ENCODE measurements around the gene SLC8A3. TPM values are rescaled to one million over a fixed set of nuclear protein-coding genes. Genes with fewer than 3 reads are reported as not detected.

The SLC8A3 gene
- polyA plus RNA-seq, 2 of the 4 experiments (the other 2 are of a cell fraction) = not detected

DNA sequence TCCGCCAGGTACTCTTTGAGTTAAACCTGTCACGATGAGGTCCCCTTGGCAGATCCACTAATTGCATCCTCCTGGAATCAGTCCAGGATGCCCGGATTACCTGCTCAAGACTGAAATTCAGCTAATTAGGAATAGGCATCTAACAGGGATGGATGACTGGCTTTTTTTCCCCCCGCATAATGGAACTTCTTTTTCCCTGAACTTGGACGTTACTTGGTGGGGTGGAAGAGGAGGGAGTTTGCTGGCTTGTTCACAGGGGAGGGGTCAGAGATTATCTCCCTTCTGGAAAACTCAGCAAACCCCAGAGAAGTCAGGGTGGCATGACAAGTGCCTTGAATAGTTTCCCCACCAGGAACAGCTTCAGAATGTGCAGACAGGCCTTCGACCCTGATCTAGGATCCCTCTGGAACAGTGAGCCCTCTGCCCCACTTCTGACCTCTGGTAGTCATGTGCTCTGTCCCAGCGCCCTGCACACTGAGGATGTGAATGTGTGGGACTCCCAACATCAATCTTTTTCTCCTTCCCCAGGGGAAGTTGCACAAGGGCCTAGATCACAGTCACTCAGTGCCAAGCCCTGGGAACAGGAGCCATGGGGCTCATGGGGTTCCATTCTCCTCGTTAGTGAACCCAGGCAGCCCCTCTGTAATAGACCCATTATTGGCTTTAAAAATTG, 167.1 kb downstream of the SLC8A3 start:
- no peak overlapping the region for H3K4me2 ChIP-seq
- FAIRE-seq = no peak
- DNase-seq (ENCODE audit: low read depth in 1 of 2, low spot score in 1 of 2) = no peak
- H3K4me1 ChIP-seq = no peaks in the 10 kb centered on the region
- TF ChIP-seq CBX2 (IDR thresholded peaks at IDR 0.05; ENCODE audit: borderline replicate concordance, low read depth) = no peak
- TF ChIP-seq NFE2L2 (conservative IDR thresholded peaks at IDR 0.05; ENCODE audit: low read length) = peak; percentile 53
- POLR2A ChIA-PET = no interaction called here
- no peaks in the 10 kb centered on the region for H3K9me3 ChIP-seq
- CTCF ChIA-PET = interaction anchor here (1.2 to 4.9 kb wide), 4 partner anchors 10 to 204 kb away, joined by 4 to 36 read pairs (median 6); partner anchors contain the start of gene SMOC1
- no peak for ATAC-seq
- H3K4me3 ChIP-seq = no peak overlapping the region
- 67% methylated on average over 8 of the region's 8 CpGs for WGBS (ENCODE audit: missing lambda C conversion rate)
- H3K27ac ChIP-seq = peak overlapping the region; percentile 14 to 21; a peak in 1 of 6 replicates

DNA sequence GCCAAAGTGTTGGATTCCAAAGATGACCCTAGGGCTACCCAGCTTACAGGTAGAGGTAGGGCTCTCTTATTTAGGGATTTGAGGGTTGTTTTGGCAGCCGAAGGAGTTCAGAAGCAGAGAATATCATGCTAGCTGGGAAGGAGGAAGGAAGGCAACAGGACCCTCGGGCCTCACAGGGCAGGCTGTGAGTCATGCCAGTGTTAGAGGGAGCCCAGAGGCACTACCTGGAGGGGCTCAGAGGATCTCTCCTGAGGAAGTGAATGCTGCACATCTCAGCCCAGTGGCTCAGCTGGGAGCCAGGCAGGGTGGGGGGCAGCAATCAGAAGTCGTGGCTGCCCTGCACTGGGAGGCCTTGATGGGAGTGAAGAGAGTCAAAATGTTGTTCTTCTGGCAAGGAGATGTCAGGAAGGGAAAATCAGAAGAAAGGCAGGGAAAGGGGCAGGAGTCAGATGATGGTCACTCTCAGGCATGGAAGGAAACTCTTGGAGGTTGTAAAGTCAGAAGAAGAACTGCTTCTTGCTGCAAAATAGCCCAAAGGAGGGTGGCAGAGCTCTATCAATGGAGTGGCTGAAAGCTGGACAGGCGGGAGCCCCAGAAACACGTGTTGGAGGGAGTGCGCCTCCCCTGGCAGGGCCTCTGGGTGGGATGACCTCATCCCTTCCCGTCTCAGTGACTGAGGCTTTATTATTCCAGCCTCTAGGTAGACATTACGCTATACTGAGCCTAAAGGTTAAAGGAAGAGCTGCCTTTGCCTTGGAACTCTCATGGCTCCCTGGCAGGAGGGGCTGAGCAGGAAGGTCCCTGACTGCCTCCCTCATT, 168.2 kb downstream of the SLC8A3 start:
- H3K4me3 ChIP-seq = no peak overlapping the region
- POLR2A ChIA-PET = interaction anchor here (0.6 kb wide), 1 partner anchor 983 kb away, joined by 5 read pairs; no protein-coding TSS in a partner anchor
- no peak for TF ChIP-seq CBX2 (IDR thresholded peaks at IDR 0.05; ENCODE audit: borderline replicate concordance, low read depth)
- TF ChIP-seq, protein P1, sequence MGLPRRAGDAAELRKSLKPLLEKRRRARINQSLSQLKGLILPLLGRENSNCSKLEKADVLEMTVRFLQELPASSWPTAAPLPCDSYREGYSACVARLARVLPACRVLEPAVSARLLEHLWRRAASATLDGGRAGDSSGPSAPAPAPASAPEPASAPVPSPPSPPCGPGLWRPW (IDR thresholded peaks at IDR 0.05) = no peak
- no peak for TF ChIP-seq FOSL2 (IDR thresholded peaks at IDR 0.05)
- no peak for TF ChIP-seq FOSL2 (CRISPR knock-in tag; IDR thresholded peaks at IDR 0.05)
- TF ChIP-seq, protein P2, sequence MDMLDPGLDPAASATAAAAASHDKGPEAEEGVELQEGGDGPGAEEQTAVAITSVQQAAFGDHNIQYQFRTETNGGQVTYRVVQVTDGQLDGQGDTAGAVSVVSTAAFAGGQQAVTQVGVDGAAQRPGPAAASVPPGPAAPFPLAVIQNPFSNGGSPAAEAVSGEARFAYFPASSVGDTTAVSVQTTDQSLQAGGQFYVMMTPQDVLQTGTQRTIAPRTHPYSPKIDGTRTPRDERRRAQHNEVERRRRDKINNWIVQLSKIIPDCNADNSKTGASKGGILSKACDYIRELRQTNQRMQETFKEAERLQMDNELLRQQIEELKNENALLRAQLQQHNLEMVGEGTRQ (IDR thresholded peaks at IDR 0.05) = no peak
- TF ChIP-seq RARB (CRISPR knock-in tag; IDR thresholded peaks at IDR 0.05) = no peak
- no peak for TF ChIP-seq JUN (IDR thresholded peaks at IDR 0.05)
- TF ChIP-seq KDM5A (IDR thresholded peaks at IDR 0.05) = no peak
- TF ChIP-seq RCOR1 (IDR thresholded peaks at IDR 0.05; ENCODE audit: low read depth, low read length) = no peak
- TF ChIP-seq HOXB13 (CRISPR knock-in tag; IDR thresholded peaks at IDR 0.05; ENCODE audit: low read depth) = no peak
- no peak for TF ChIP-seq POLR2AphosphoS2 (conservative IDR thresholded peaks at IDR 0.05; ENCODE audit: low read length)
- TF ChIP-seq HOXB5 (CRISPR knock-in tag; IDR thresholded peaks at IDR 0.05) = no peak
- TF ChIP-seq SREBF2 (IDR thresholded peaks at IDR 0.05) = no peak
- H3K9me3 ChIP-seq = no peaks in the 10 kb centered on the region
- ATAC-seq (peak in 1 of 2 experiments; percentile 32; a peak in 1 of 6 replicates), DNase-seq (ENCODE audit: low read depth in 1 of 2, low spot score in 1 of 2) (no peak), FAIRE-seq (no peak)
- peak overlapping the region; percentile 11 to 50; a peak in 3 of 6 replicates for H3K27ac ChIP-seq
- H3K4me2 ChIP-seq = no peak overlapping the region
- CTCF ChIA-PET = interaction anchor here (0.9 to 4.9 kb wide), 7 partner anchors 8 to 203 kb away, joined by 3 to 36 read pairs (median 5); partner anchors contain the start of gene SMOC1
- H3K4me1 ChIP-seq = no peaks in the 10 kb centered on the region
- 52% methylated on average over 8 of the region's 8 CpGs for WGBS (ENCODE audit: missing lambda C conversion rate)

DNA sequence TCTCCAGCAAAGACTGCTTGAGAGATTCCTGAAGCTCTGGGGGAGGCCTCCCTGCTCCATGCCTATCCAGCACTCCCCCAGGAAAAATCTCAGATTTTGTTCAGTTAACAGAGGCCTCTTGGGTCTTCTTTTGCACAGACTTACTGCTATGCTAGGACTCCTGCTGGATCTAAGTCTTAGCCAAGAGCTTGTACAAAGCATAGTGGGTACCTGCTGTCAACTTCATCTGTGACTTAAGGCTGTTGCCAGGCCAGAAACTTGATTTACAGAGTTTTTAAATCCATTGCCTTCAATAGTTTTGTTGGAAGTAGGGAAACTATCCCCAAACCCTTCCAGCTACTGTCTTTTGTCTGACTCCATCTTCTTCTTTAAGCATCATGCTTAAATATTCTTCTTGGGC, 169.1 kb downstream of the SLC8A3 start:
- ATAC-seq = no peak
- ChIA-PET CTCF (interaction anchor here (0.6 to 2.0 kb wide), 5 partner anchors 8 to 272 kb away, joined by 3 to 15 read pairs (median 5); no protein-coding TSS in a partner anchor), POLR2A (no interaction called here)
- no peaks in the 10 kb centered on the region for H3K4me1 ChIP-seq
- H3K9me3 ChIP-seq = no peaks in the 10 kb centered on the region
- H3K27ac ChIP-seq = no peak overlapping the region
- H3K4me2 ChIP-seq = no peak overlapping the region
- H3K4me3 ChIP-seq = no peak overlapping the region
- FAIRE-seq = no peak
- no peak for TF ChIP-seq CHD2 (IDR thresholded peaks at IDR 0.05; ENCODE audit: low read length, partially characterized antibody)
- TF ChIP-seq NFE2L2 (conservative IDR thresholded peaks at IDR 0.05; ENCODE audit: low read length) = no peak
- TF ChIP-seq, protein P3, sequence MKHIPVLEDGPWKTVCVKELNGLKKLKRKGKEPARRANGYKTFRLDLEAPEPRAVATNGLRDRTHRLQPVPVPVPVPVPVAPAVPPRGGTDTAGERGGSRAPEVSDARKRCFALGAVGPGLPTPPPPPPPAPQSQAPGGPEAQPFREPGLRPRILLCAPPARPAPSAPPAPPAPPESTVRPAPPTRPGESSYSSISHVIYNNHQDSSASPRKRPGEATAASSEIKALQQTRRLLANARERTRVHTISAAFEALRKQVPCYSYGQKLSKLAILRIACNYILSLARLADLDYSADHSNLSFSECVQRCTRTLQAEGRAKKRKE (CRISPR knock-in tag; IDR thresholded peaks at IDR 0.05; ENCODE audit: low read depth) = no peak
- TF ChIP-seq EHMT2 (IDR thresholded peaks at IDR 0.05; ENCODE audit: low read depth) = no peak
- no peak for TF ChIP-seq JUN (IDR thresholded peaks at IDR 0.05)
- no peak for DNase-seq (ENCODE audit: low read depth in 1 of 2, low spot score in 1 of 2)
